Lower leg skin (tissue), 3 donors: Measurements from ENCODE around the gene POPDC2.

Experiments used
- CTCF ChIP-seq, 3 donors: fragments of 450-650 bp; IDR thresholded peaks; one replicate each; pipeline ENCODE4 v1.5.1; 2016; ENCODE audit warnings: antibody characterized with exemption in 3 of 3, mild to moderate bottlenecking in 3 of 3, moderate library complexity in 2 of 3
- POLR2A ChIP-seq, 2 donors: fragments of 450-650 bp; IDR thresholded peaks; one replicate each; pipeline ENCODE4 v1.6.1; 2016 to 2017; ENCODE audit warnings: antibody characterized with exemption in 2 of 2, mild to moderate bottlenecking in 1 of 2, moderate library complexity in 1 of 2

DNA sequence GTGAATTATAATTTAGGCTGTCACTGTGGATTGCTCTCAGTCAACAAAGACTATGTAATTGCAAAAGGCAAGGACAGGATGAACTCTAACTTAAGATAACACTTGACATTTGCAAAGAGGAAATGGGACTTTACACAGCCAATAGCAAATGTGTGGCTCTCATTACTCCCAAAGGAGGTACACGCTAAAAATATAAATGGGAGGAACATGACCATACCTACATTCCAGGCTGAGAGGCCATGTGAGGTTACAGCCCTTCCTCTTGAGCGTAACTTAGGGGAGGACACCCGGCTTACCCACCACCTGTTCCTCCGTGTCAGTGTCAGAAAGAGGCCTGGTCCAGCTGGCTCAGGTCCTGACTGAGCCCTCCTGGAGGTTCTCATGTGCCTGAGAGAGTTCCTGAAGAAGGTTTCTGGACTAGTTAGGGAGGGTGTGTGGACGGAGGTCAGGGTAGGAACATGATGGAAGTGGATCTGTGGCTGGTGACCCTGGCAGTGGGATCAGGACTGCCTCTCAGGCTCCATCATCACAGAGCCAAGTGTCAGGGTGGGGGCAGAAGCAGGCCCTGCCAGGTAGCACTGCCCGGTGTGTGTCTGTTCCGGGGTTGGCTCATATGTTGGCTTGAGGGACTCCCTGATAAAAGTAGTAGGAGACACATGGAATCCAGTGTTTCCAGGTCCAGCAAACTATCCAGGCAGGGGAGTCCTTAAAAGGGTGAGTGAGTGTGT, 7.9 kb downstream of the POPDC2 start:
- TF ChIP-seq CTCF (IDR thresholded peaks at IDR 0.05), result no peak
- TF ChIP-seq POLR2A (IDR thresholded peaks at IDR 0.05), result no peak
